Activated CD4-positive, alpha-beta T cell treated with anti-CD3 and anti-CD28 coated beads, Interleukin-2, amount 10 ng/mL, durations not matched to agents 24 days and 14 days (primary cell): ENCODE results near the gene LPAR6. TPM values are rescaled to one million over a fixed set of nuclear protein-coding genes. Genes with fewer than 3 reads are reported as not detected.

ENCODE experiments used
- DNase-seq: peaks from one replicate; pipeline ENCODE4 v3.0.0; 2022
- H3K27ac Mint-ChIP-seq: one replicate; pipeline ENCODE4 v1.8.0; 2022; ENCODE audit warnings: mild to moderate bottlenecking, mixed read lengths
- H3K27me3 Mint-ChIP-seq: one replicate; pipeline ENCODE4 v1.8.0; 2022; ENCODE audit warnings: mixed read lengths
- H3K36me3 Mint-ChIP-seq: one replicate; pipeline ENCODE4 v1.8.0; 2022; ENCODE audit warnings: low read depth, mild to moderate bottlenecking, mixed read lengths
- H3K4me1 Mint-ChIP-seq: one replicate; pipeline ENCODE4 v1.8.0; 2021; ENCODE audit warnings: mixed read lengths
- H3K4me3 Mint-ChIP-seq: one replicate; pipeline ENCODE4 v1.8.0; 2022; ENCODE audit warnings: mild to moderate bottlenecking, moderate library complexity, mixed read lengths
- H3K9me3 Mint-ChIP-seq: one replicate; pipeline ENCODE4 v1.8.0; 2021; ENCODE audit warnings: mixed read lengths
- intact Hi-C: fragments of 100-400 bp; cut with micrococcal nuclease; formaldehyde crosslinking; loops from one replicate; pipeline ENCODE4 v1.15.1; 2023
- total RNA-seq: library from RNA; stranded (reverse); gene quantifications from 2 replicates; pipeline ENCODE4 v1.2.3, GENCODE V29; 2022

Gene LPAR6
- total RNA-seq, 1 donor from 2014 or later, result 3.9 TPM

- Mint-ChIP-seq H3K36me3 (peaks cover 45% of the 10 kb centered on the region), H3K27me3 (no peaks in the 10 kb centered on the region), H3K4me3 (no peak overlapping the region), H3K27ac (no peak overlapping the region), H3K4me1 (peaks cover 5% of the 10 kb centered on the region), H3K9me3 (peaks cover 3% of the 10 kb centered on the region)
- intact Hi-C loops, result no loop called here
- no peak for DNase-seq
These were observed 29.5 kb downstream of the LPAR6 start for GRCh38 chr13:48383384-48383783.

- Mint-ChIP-seq H3K9me3 (no peaks in the 10 kb centered on the region), H3K27me3 (no peaks in the 10 kb centered on the region), H3K36me3 (peaks cover 48% of the 10 kb centered on the region), H3K27ac (no peak overlapping the region), H3K4me3 (no peak overlapping the region), H3K4me1 (peaks cover 3% of the 10 kb centered on the region)
- DNase-seq, result no peak
- intact Hi-C loops, result no loop called here
These were observed 32.3 kb downstream of the LPAR6 start for GRCh38 chr13:48380581-48380980.

DNA sequence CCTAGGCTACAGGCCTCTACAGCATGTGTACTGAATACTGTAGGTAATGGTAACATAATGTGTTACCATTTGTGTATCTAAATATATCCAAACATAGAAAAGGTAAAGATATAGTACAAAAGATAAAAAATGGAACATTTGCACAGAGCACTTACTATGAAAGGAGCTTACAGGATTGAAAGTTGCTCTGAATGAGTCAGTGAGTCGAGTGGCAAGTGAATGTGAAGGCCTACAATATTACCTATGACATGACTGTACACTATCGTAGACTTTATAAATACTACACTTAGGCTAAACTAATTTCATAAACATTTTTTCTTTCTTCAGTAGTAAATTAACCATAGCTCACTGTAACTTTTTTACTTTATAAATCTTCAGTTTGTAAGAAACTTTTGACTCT lies 35.1 kb downstream of the LPAR6 start:
- Mint-ChIP-seq H3K4me3 (no peak overlapping the region), H3K27me3 (no peaks in the 10 kb centered on the region), H3K27ac (no peak overlapping the region), H3K9me3 (peaks cover 4% of the 10 kb centered on the region), H3K36me3 (peaks cover 50% of the 10 kb centered on the region), H3K4me1 (no peaks in the 10 kb centered on the region)
- DNase-seq, result no peak
- intact Hi-C loops, result no loop called here

DNA sequence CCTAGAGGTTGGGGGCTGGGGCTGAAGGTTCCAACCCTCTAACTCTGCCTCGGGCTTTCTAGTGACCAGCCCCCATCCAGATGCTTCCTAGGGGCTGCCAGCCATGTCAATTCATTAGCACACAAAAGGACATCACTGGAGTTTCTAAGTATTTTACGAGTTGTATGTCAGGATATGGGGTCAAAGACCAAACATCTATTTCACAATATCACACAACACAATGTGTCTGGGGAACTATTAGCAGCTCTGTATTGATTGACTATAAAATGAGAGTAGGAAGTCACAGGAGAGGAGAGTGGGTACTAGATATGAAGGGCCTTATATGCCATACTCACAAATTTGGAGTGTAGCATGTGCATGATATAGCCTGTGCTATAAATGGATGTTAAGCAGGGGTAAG lies 42.1 kb downstream of the LPAR6 start:
- no peak overlapping the region for H3K27ac Mint-ChIP-seq
- intact Hi-C loops, result no loop called here
- DNase-seq, result no peak
- H3K9me3 Mint-ChIP-seq, result peaks cover 4% of the 10 kb centered on the region
- H3K4me1 Mint-ChIP-seq, result no peaks in the 10 kb centered on the region
- H3K27me3 Mint-ChIP-seq, result no peaks in the 10 kb centered on the region
- H3K36me3 Mint-ChIP-seq, result peaks cover 26% of the 10 kb centered on the region
- no peak overlapping the region for H3K4me3 Mint-ChIP-seq

GRCh38 chr13:48369988-48370387 lies 42.9 kb downstream of the LPAR6 start:
- H3K4me3 Mint-ChIP-seq, result no peak overlapping the region
- DNase-seq, result no peak
- intact Hi-C loops, result no loop called here
- peaks cover 27% of the 10 kb centered on the region for H3K36me3 Mint-ChIP-seq
- H3K9me3 Mint-ChIP-seq, result peaks cover 4% of the 10 kb centered on the region
- no peaks in the 10 kb centered on the region for H3K4me1 Mint-ChIP-seq
- H3K27me3 Mint-ChIP-seq, result no peaks in the 10 kb centered on the region
- no peak overlapping the region for H3K27ac Mint-ChIP-seq

Other genes starting within 250 kb of the LPAR6 start
- 51.7 and 53.1 TPM in 2 replicates for gene ITM2B, start 179.9 kb downstream of the LPAR6 start, total RNA-seq
- gene RB1, start 109.4 kb downstream of the LPAR6 start, total RNA-seq, result 27.3 and 29.0 TPM in 2 replicates
- gene RCBTB2, start 120.0 kb upstream of the LPAR6 start, total RNA-seq, result 1.6 and 1.7 TPM in 2 replicates
- gene CYSLTR2, start 240.8 kb upstream of the LPAR6 start, total RNA-seq, result 0.90 and 1.1 TPM in 2 replicates